Esophagus muscularis mucosa (tissue), 4 donors: ENCODE data around the gene ZNF536. TPM values are rescaled to one million over a fixed set of nuclear protein-coding genes. Genes with fewer than 3 reads are reported as not detected.

Experiments
- DNase-seq: peaks from one replicate; pipeline ENCODE4 v3.0.0-alpha.2; 2017; ENCODE audit errors: extremely low spot score
- H3K27ac ChIP-seq, 4 donors: fragments of 200-600 bp; sonication (generic); replicated peaks in 1 of 4; 1 replicate in 3 of 4; 2 replicates in 1 of 4; pipeline ENCODE4 v1.5.1; 2016 to 2019; ENCODE audit warnings: mild to moderate bottlenecking in 1 of 4
- H3K27me3 ChIP-seq, 4 donors: fragments of 200-600 bp; sonication (generic); one replicate each; pipeline versions ENCODE4 v1.5.1 to v1.6.0; 2016 to 2019
- H3K36me3 ChIP-seq, 4 donors: fragments of 200-600 bp; sonication (generic); one replicate each; pipeline ENCODE4 v1.5.1; 2016 to 2019
- H3K4me1 ChIP-seq, 4 donors: fragments of 200-600 bp; sonication (generic); one replicate each; pipeline ENCODE4 v1.5.1; 2016 to 2019
- H3K4me3 ChIP-seq, 4 donors: fragments of 200-600 bp; sonication (generic); 1 replicate in 2 of 4; 2 replicates in 2 of 4; pipeline ENCODE4 v1.5.1; 2016 to 2019; ENCODE audit warnings: mild to moderate bottlenecking in 4 of 4, moderate library complexity in 1 of 4
- H3K9me3 ChIP-seq, 4 donors: fragments of 200-600 bp; sonication (generic); 1 replicate in 3 of 4; 2 replicates in 1 of 4; pipeline ENCODE4 v1.5.1; 2016 to 2019
- EP300 ChIP-seq: sonication (generic); formaldehyde crosslinking; IDR thresholded peaks from one replicate; pipeline ENCODE4 v1.6.1; 2017; ENCODE audit warnings: antibody characterized with exemption
- POLR2A ChIP-seq: fragments of 450-650 bp; IDR thresholded peaks from one replicate; pipeline ENCODE4 v1.6.1; 2017; ENCODE audit warnings: antibody characterized with exemption, moderate library complexity, mild to moderate bottlenecking, low read depth
- POLR2AphosphoS5 ChIP-seq, 2 donors: sonication (generic); formaldehyde crosslinking; IDR thresholded peaks; one replicate each; pipeline ENCODE4 v1.6.1; 2017; ENCODE audit warnings: antibody characterized with exemption in 2 of 2
- WGBS: methylation state at CpG from one replicate; pipeline ENCODE4 v1.1.5; 2018; 5-methylcytosine and 5-hydroxymethylcytosine counted together
- intact Hi-C: fragments of 100-400 bp; cut with DNase I; formaldehyde crosslinking; loops from one replicate; pipeline ENCODE4 v1.15.1; 2023
- total RNA-seq, 4 donors: library from RNA; depleted of rRNA; stranded (reverse); fragments of >200 nt; gene quantifications; one replicate each; pipeline versions ENCODE4 v1.1.0 to v1.2.1, GENCODE V29; 2016
- TF ChIP-seq, protein P1 (sequence below), 3 experiments: fragments of 200-600 bp in 2 of 3; fragments of 450-650 bp in 1 of 3; sonication (generic) in 2 of 3; IDR thresholded peaks; one replicate each; pipeline ENCODE4 v1.5.1; 2017 to 2019; ENCODE audit warnings: antibody characterized with exemption in 3 of 3, mild to moderate bottlenecking in 2 of 3, moderate library complexity in 1 of 3

Gene ZNF536
- 1 to 10 TPM; 2.5 to 7.3 (median 5.6) TPM for total RNA-seq

DNA sequence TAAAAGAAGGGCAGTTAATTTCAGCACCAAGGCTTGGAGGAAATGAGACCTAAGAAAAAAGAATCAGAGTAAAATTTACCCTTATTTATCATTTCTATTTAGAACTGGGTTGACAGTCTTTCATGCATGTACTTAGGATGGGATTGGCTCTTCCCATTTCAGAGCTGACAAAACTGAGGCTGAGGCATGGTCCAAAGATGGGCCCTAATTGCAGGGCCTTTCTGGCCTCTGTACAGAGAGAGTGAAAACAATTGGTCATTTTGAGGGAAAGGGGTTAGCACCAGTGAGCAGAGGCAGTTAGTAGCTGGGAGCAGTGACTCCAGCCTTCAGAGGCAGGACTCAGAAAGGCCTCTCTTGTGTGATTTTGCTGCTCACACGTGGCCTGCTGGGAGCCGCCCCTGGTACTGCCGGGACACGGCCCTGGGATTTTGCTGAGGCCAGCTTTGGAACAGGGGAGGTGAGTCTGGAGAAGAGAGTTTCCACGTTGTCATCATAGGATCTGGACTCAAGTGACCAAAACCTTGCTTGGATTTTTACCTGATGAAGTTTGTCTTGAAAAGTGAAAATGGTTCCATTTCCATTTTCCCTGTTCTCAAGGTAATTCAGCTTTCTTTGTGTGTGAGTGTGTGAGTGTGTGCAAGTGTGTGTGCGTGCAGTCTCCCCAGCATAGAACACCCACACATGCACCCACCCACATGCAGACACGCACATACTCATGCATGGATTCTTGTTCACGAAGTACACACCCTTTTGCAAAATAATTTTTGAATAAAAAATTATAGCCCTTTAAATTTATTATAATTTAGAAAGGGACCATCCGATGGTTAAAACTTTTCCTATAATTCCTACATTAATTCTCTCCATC, at the start of gene ZNF536:
ZNF536 (plus strand) TSS at position 425 of the 865 bp plus-strand sequence. CDS start 71,179 bp downstream, outside the sequence.
- H3K36me3 ChIP-seq: no peaks in the 10 kb centered on the region
- no peak within 1 kb of the TSS for H3K27ac ChIP-seq
- H3K4me3 ChIP-seq: no peak within 1 kb of the TSS
- WGBS: 66% methylated on average over 8 of the region's 9 CpGs
- peaks cover 0 to 75% (median 13%) of the 10 kb centered on the region in 4 donors for H3K27me3 ChIP-seq
- no peak for DNase-seq
- intact Hi-C loops: no loop called here
- peaks cover 0 to 12% (median 4%) of the 10 kb centered on the region in 4 donors for H3K4me1 ChIP-seq
- no peaks in the 10 kb centered on the region for H3K9me3 ChIP-seq
- TF ChIP-seq, protein P1, sequence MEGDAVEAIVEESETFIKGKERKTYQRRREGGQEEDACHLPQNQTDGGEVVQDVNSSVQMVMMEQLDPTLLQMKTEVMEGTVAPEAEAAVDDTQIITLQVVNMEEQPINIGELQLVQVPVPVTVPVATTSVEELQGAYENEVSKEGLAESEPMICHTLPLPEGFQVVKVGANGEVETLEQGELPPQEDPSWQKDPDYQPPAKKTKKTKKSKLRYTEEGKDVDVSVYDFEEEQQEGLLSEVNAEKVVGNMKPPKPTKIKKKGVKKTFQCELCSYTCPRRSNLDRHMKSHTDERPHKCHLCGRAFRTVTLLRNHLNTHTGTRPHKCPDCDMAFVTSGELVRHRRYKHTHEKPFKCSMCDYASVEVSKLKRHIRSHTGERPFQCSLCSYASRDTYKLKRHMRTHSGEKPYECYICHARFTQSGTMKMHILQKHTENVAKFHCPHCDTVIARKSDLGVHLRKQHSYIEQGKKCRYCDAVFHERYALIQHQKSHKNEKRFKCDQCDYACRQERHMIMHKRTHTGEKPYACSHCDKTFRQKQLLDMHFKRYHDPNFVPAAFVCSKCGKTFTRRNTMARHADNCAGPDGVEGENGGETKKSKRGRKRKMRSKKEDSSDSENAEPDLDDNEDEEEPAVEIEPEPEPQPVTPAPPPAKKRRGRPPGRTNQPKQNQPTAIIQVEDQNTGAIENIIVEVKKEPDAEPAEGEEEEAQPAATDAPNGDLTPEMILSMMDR (IDR thresholded peaks at IDR 0.05): no peak
- TF ChIP-seq POLR2A (no peak), EP300 (no peak), POLR2AphosphoS5 (IDR thresholded peaks at IDR 0.05) (no peak)

DNA sequence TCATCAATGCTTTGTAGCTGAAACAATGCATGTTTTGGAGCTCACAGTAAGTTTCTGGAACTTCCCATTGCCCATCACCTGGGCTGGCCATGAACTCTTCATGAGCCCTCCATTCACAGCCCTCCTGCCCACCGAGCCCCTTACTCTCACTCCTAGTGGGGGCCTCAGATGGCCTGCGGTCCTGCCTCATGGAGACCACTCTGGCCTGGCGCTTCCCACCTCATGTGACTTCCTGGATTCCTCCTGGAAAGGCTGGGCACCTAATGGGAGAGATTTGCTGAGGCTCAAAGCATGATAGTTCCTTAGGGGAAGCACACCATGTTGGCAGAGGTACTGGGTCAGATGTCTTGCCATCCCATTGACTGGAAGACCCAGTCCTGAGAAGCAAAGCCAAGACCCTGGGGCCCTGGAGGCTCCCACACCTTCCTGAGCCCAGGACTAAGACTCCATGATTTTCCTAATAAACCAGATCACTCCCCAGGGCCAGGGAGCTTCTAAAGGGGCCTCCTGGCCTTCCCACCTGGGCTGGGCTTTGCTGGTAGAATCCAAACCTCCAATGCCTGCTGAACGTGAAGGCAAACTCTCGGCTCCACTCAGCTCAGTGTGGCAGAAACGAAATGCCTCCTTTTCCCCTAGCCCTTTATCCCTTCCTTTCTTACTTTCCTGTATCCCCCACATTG, 49.4 kb upstream of the ZNF536 start:
- H3K27me3 ChIP-seq: peaks cover 0 to 14% (median 0%) of the 10 kb centered on the region in 4 donors
- intact Hi-C loops: no loop called here
- WGBS: 70% methylated on average over 6 of the region's 6 CpGs
- no peaks in the 10 kb centered on the region for H3K9me3 ChIP-seq
- H3K36me3 ChIP-seq: no peaks in the 10 kb centered on the region
- H3K27ac ChIP-seq: no peak overlapping the region
- no peak for DNase-seq
- H3K4me1 ChIP-seq: no peaks in the 10 kb centered on the region
- no peak overlapping the region for H3K4me3 ChIP-seq
- TF ChIP-seq EP300 (no peak), POLR2AphosphoS5 (IDR thresholded peaks at IDR 0.05) (no peak), POLR2A (no peak)
- TF ChIP-seq, protein P1 (IDR thresholded peaks at IDR 0.05): no peak

DNA sequence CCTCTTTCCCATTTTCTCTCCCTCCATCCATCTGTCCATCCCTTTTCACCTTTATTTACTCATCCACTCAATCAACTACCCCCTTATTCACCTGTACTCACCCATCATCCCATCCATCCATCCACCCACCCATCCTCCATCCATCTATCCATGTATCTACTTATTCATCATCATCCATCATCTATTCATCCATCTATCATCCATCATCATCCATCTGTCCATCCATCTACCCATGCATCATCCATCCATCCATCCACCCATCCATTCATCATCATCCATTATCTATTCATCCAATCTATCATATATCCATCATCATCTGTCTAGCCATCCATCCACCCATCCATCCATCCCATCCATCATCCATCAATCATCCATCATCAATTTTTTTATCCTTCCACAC, 48.3 kb upstream of the ZNF536 start:
- Histone ChIP-seq H3K9me3 (no peaks in the 10 kb centered on the region), H3K27ac (no peak overlapping the region), H3K36me3 (no peaks in the 10 kb centered on the region), H3K4me3 (no peak overlapping the region), H3K27me3 (peaks cover 0 to 14% (median 0%) of the 10 kb centered on the region in 4 donors), H3K4me1 (no peaks in the 10 kb centered on the region)
- no peak for DNase-seq
- no peak for TF ChIP-seq POLR2AphosphoS5 (IDR thresholded peaks at IDR 0.05)
- TF ChIP-seq, protein P1 (IDR thresholded peaks at IDR 0.05): no peak
- no peak for TF ChIP-seq POLR2A
- TF ChIP-seq EP300: no peak
- intact Hi-C loops: no loop called here

DNA sequence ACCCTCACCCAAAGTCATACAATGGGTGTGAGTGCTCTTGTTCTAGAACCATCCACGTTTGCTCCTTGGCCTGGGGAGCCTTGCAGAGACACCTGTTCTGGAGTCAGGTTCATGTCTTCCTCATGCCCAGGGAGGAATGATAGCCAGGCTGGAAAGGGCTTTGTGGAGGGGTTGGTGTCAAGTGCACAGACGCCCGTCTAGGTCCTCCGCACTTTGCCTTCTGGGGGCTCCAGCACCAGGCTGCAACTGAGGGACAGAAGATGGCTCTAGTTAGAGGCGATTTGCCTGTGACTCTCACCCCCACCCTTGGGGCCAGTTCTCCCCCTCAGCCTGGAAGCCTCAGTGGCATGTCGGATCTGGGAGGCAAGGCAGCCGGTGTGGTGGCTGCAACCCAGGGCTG, 47.2 kb upstream of the ZNF536 start:
- DNase-seq: no peak
- no CpG with 5 or more reads among the region's 7 CpGs for WGBS
- H3K27me3 ChIP-seq: peaks cover 0 to 14% (median 0%) of the 10 kb centered on the region in 4 donors
- intact Hi-C loops: no loop called here
- no peak overlapping the region for H3K4me3 ChIP-seq
- no peaks in the 10 kb centered on the region for H3K4me1 ChIP-seq
- H3K9me3 ChIP-seq: no peaks in the 10 kb centered on the region
- H3K36me3 ChIP-seq: no peaks in the 10 kb centered on the region
- TF ChIP-seq POLR2A (no peak), EP300 (no peak)
- no peak overlapping the region for H3K27ac ChIP-seq

DNA sequence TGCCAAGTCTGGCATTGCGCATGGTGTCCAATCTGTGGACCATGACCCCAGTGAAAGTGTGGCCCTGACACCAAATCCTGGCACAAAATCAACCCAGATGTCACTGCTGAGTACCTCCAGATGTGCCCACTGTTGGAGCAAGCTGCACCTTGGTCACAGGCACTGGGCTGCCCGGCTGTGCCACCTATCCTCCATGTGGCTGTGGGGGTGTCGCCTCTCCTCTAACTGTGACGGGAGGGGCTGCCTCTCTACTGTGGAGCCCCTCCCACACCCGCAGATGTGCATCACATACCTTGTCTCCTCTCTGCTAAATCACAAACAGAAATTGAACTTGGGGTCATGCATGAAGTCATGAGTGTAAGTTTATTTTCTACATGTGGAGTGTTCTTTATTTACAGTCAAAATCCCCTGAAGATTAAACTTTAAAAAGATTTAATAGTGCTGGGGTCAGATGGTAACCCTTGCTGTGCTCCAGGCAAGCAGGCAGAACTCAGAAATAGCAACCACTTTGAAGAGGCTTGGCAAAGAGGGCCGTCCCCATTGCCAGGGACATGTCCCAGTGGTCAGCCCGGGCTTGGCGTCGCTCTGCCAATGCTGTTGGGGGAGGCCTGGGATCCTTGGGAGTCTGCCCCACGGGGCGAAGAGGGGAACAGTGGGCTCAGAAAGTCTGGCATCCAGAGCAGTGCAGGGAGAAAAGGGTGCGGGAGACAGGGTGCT, 46.4 kb upstream of the ZNF536 start:
- no peak for DNase-seq
- TF ChIP-seq POLR2A (no peak), POLR2AphosphoS5 (IDR thresholded peaks at IDR 0.05) (no peak), EP300 (no peak)
- TF ChIP-seq, protein P1 (IDR thresholded peaks at IDR 0.05): no peak
- intact Hi-C loops: no loop called here
- Histone ChIP-seq H3K4me1 (no peaks in the 10 kb centered on the region), H3K4me3 (no peak overlapping the region), H3K9me3 (no peaks in the 10 kb centered on the region), H3K27me3 (peaks cover 0 to 14% (median 0%) of the 10 kb centered on the region in 4 donors), H3K27ac (no peak overlapping the region), H3K36me3 (no peaks in the 10 kb centered on the region)
- WGBS: 62% methylated on average over 12 of the region's 12 CpGs
